T-cell (primary cell): ENCODE measurements around the gene PAIP1. TPM values are rescaled to one million over a fixed set of nuclear protein-coding genes. Genes with fewer than 3 reads are reported as not detected.
"Not testable (repeated sequence)": the region's sequence is repeated elsewhere in the genome, so short reads cannot be mapped to it uniquely, and the experiment has no call there.

Source experiments
- ATAC-seq, 4 experiments: fragments of 200-7000 bp in 3 of 4; fragments of 150-1000 bp in 1 of 4; cut with Tn5 transposase; replicated peaks in 1 of 4; 1 replicate in 3 of 4; 2 replicates in 1 of 4; pipeline ENCODE4 v1.10.0; 2021; ENCODE audit warnings: moderate library complexity in 3 of 4, mild to moderate bottlenecking in 2 of 4, moderate number of reproducible peaks in 1 of 4
- CTCF ChIA-PET, 2 donors: fragments of 300-600 bp; sonication (Branson Sonifier 250); formaldehyde crosslinking; loops; one replicate each; lab custom pipeline; 2022; ENCODE audit warnings: antibody characterized with exemption in 2 of 2; lab: Charles Lee
- POLR2A ChIA-PET, 2 donors: fragments of 300-600 bp; sonication (Branson Sonifier 250); formaldehyde crosslinking; loops; one replicate each; lab custom pipeline; 2022; ENCODE audit warnings: antibody characterized with exemption in 2 of 2; lab: Charles Lee
- DNase-seq, 35 experiments: peaks; one replicate each; pipeline versions ENCODE4 v3.0.0 to v3.0.0-alpha.2; 2013 to 2023
- H3K27ac ChIP-seq: one replicate; pipeline ENCODE4 v1.5.1; 2013; ENCODE audit warnings: low read length
- H3K27me3 ChIP-seq, 2 experiments: replicated peaks in 1 of 2; 1 replicate in 1 of 2; 2 replicates in 1 of 2; pipeline versions ENCODE4 v1.6.1 to v1.7.0; 2013; ENCODE audit warnings: low read length in 1 of 2, mixed read lengths in 1 of 2; ENCODE audit not compliant: control insufficient read depth in 2 of 2, insufficient read depth in 2 of 2; ENCODE audit errors: extremely low read depth in 1 of 2
- H3K36me3 ChIP-seq, 2 donors: 1 replicate in 1 of 2; 2 replicates in 1 of 2; pipeline versions ENCODE4 v1.6.1 to v1.7.0; 2013; ENCODE audit warnings: low read length in 1 of 2; ENCODE audit not compliant: control insufficient read depth in 2 of 2, insufficient read depth in 1 of 2; ENCODE audit errors: extremely low read depth in 1 of 2
- H3K4me1 ChIP-seq, 2 experiments: 1 replicate in 1 of 2; 2 replicates in 1 of 2; pipeline versions ENCODE4 v1.6.1 to v1.7.0; 2013; ENCODE audit warnings: low read length in 2 of 2, mixed read lengths in 1 of 2; ENCODE audit not compliant: insufficient read depth in 2 of 2, control insufficient read depth in 1 of 2; ENCODE audit errors: extremely low read depth in 1 of 2
- H3K4me3 ChIP-seq, 2 donors: 1 replicate in 1 of 2; 2 replicates in 1 of 2; pipeline versions ENCODE4 v1.5.1 to v1.7.0; 2013; ENCODE audit warnings: mild to moderate bottlenecking in 2 of 2, low read length in 1 of 2, moderate library complexity in 1 of 2; ENCODE audit not compliant: control insufficient read depth in 1 of 2; ENCODE audit errors: extremely low read depth in 1 of 2
- H3K9me3 ChIP-seq: 2 replicates; pipeline ENCODE4 v1.7.0; 2013
- H3K27ac Mint-ChIP-seq, 2 donors: one replicate each; pipeline ENCODE4 v1.8.0; 2020 to 2021; ENCODE audit warnings: mild to moderate bottlenecking in 2 of 2, mixed read lengths in 2 of 2
- H3K27me3 Mint-ChIP-seq, 2 donors: one replicate each; pipeline ENCODE4 v1.8.0; 2021 to 2022; ENCODE audit warnings: mixed read lengths in 2 of 2
- H3K36me3 Mint-ChIP-seq: one replicate; pipeline ENCODE4 v1.8.0; 2021; ENCODE audit warnings: mixed read lengths
- H3K4me1 Mint-ChIP-seq, 3 donors: one replicate each; pipeline ENCODE4 v1.8.0; 2020 to 2022; ENCODE audit warnings: mixed read lengths in 3 of 3, mild to moderate bottlenecking in 1 of 3
- H3K4me3 Mint-ChIP-seq, 3 donors: one replicate each; pipeline ENCODE4 v1.8.0; 2020 to 2022; ENCODE audit warnings: mild to moderate bottlenecking in 3 of 3, mixed read lengths in 3 of 3, moderate library complexity in 3 of 3
- H3K9me3 Mint-ChIP-seq, 3 donors: one replicate each; pipeline ENCODE4 v1.8.0; 2020 to 2022; ENCODE audit warnings: mixed read lengths in 3 of 3
- WGBS: methylation state at CpG from one replicate; pipeline ENCODE4 v1.1.5; 2013; ENCODE audit warnings: missing lambda C conversion rate; ENCODE audit not compliant: insufficient coverage; 5-methylcytosine and 5-hydroxymethylcytosine counted together
- total RNA-seq, 35 experiments: library from RNA in 6 of 35; stranded (reverse) in 6 of 35; fragments of 120-200 nt in 1 of 35; gene quantifications; one replicate each; pipeline versions ENCODE4 v1.2.1 to v1.2.4 and lab custom pipeline; 2013 to 2026

The PAIP1 gene
- total RNA-seq, 5 donors from 2014 or later (not counting 1 experiment from before 2014, with no cell fraction given): 28.8 to 44.9 (median 35.0) TPM

- H3K4me3 Mint-ChIP-seq: peak overlapping the region; percentile 92 to 94 (median 93)
- WGBS: no CpG with 5 or more reads among the region's 4 CpGs
- peak overlapping the region; percentile 93 to 97 for H3K27ac Mint-ChIP-seq
- no peaks in the 10 kb centered on the region for H3K36me3 Mint-ChIP-seq
- no peak for ATAC-seq
- H3K4me1 ChIP-seq: peaks cover 2 to 17% of the 10 kb centered on the region in 2 experiments
- no peaks in the 10 kb centered on the region for H3K36me3 ChIP-seq
- H3K27ac ChIP-seq: peak overlapping the region; percentile 85
- no peak for DNase-seq
- H3K9me3 Mint-ChIP-seq: no peaks in the 10 kb centered on the region
- peak overlapping the region in 1 of 2 donors; percentile 99 for H3K4me3 ChIP-seq
- no peaks in the 10 kb centered on the region for H3K9me3 ChIP-seq
- ChIA-PET CTCF (interaction anchor here in 1 of 2 donors (0.6 to 2.2 kb wide), 5 partner anchors 24 to 434 kb away, joined by 3 to 19 read pairs (median 4); partner anchors contain the start of gene TMEM267), POLR2A (interaction anchor here (0.6 to 1.8 kb wide), 3 partner anchors 12 to 409 kb away, joined by 3 to 4 read pairs (median 4); partner anchors contain the start of gene TMEM267 (in 1 of the 2))
- peaks cover 34% of the 10 kb centered on the region in 3 donors for H3K4me1 Mint-ChIP-seq
- H3K27me3 Mint-ChIP-seq: no peaks in the 10 kb centered on the region
- no peaks in the 10 kb centered on the region for H3K27me3 ChIP-seq
These were observed 42.9 kb downstream of the PAIP1 start for GRCh38 chr5:43514025-43514424.

GRCh38 chr5:43511062-43511461 lies 45.8 kb downstream of the PAIP1 start:
- H3K36me3 ChIP-seq, H3K9me3 ChIP-seq, H3K27ac Mint-ChIP-seq, H3K27ac ChIP-seq, ATAC-seq, H3K4me3 ChIP-seq, H3K9me3 Mint-ChIP-seq, H3K27me3 Mint-ChIP-seq, H3K4me3 Mint-ChIP-seq, H3K27me3 ChIP-seq, DNase-seq, CTCF ChIA-PET, H3K36me3 Mint-ChIP-seq: not testable (repeated sequence)
- H3K4me1 Mint-ChIP-seq: peaks cover 30 to 34% (median 34%) of the 10 kb centered on the region in 3 donors
- 90% methylated on average over 6 of the region's 36 CpGs for WGBS
- peaks cover 2 to 17% of the 10 kb centered on the region in 2 experiments for H3K4me1 ChIP-seq
- POLR2A ChIA-PET: interaction anchor here in 1 of 2 donors (0.7 kb wide), 1 partner anchor 30 kb away, joined by 3 read pairs; no protein-coding TSS in a partner anchor

GRCh38 chr5:43498581-43498980 lies 58.3 kb downstream of the PAIP1 start:
- no peaks in the 10 kb centered on the region for H3K9me3 Mint-ChIP-seq
- no peaks in the 10 kb centered on the region for H3K27me3 Mint-ChIP-seq
- H3K4me3 Mint-ChIP-seq: no peak overlapping the region
- H3K4me1 Mint-ChIP-seq: no peaks in the 10 kb centered on the region
- H3K27ac ChIP-seq: no peak overlapping the region
- POLR2A ChIA-PET: interaction anchor here in 1 of 2 donors (0.5 kb wide), 1 partner anchor 159 kb away, joined by 3 read pairs; no protein-coding TSS in a partner anchor
- 100% methylated on average over 1 of the region's 2 CpGs for whole genome bisulfite sequencing
- H3K27ac Mint-ChIP-seq: no peak overlapping the region
- H3K9me3 ChIP-seq: no peaks in the 10 kb centered on the region
- H3K36me3 ChIP-seq: peaks cover 0 to 4% of the 10 kb centered on the region in 2 donors
- peaks cover 28% of the 10 kb centered on the region for H3K36me3 Mint-ChIP-seq
- no peaks in the 10 kb centered on the region for H3K4me1 ChIP-seq
- H3K4me3 ChIP-seq: no peak overlapping the region
- DNase-seq (no peak), ATAC-seq (no peak)
- CTCF ChIA-PET: interaction anchor here in 1 of 2 donors (0.9 kb wide), 2 partner anchors 14 to 30 kb away, joined by 3 read pairs; partner anchors contain the start of gene TMEM267
- H3K27me3 ChIP-seq: no peaks in the 10 kb centered on the region

- no peaks in the 10 kb centered on the region for H3K27me3 ChIP-seq
- POLR2A ChIA-PET: interaction anchor here in 1 of 2 donors (0.6 kb wide), 1 partner anchor 134 kb away, joined by 3 read pairs; no protein-coding TSS in a partner anchor
- Mint-ChIP-seq H3K9me3 (no peaks in the 10 kb centered on the region), H3K27ac (no peak overlapping the region), H3K4me1 (no peaks in the 10 kb centered on the region), H3K36me3 (peaks cover 23% of the 10 kb centered on the region), H3K27me3 (no peaks in the 10 kb centered on the region), H3K4me3 (peak overlapping the region in 1 of 3 donors; percentile 42)
- CTCF ChIA-PET: interaction anchor here in 1 of 2 donors (0.6 kb wide), 1 partner anchor 14 kb away, joined by 4 read pairs; the partner anchor contains the start of gene TMEM267
- WGBS: 33% methylated on average over 1 of the region's 5 CpGs
- DNase-seq: no peak
- no peak for ATAC-seq
- peaks cover 0 to 2% of the 10 kb centered on the region in 2 donors for H3K36me3 ChIP-seq
- H3K4me1 ChIP-seq: no peaks in the 10 kb centered on the region
- no peak overlapping the region for H3K27ac ChIP-seq
- H3K9me3 ChIP-seq: no peaks in the 10 kb centered on the region
- no peak overlapping the region for H3K4me3 ChIP-seq
These were observed 59.4 kb downstream of the PAIP1 start for GRCh38 chr5:43497311-43498104.

- no peak overlapping the region for H3K4me3 ChIP-seq
- POLR2A ChIA-PET: interaction anchor here in 1 of 2 donors (0.5 to 1.1 kb wide), 2 partner anchors 29 to 53 kb away, joined by 3 to 4 read pairs; no protein-coding TSS in a partner anchor
- ATAC-seq (no peak), DNase-seq (no peak)
- no CpG with 5 or more reads among the region's 1 CpG for WGBS
- H3K36me3 Mint-ChIP-seq: peaks cover 10% of the 10 kb centered on the region
- CTCF ChIA-PET: interaction anchor here in 1 of 2 donors (0.6 kb wide), 1 partner anchor 15 kb away, joined by 3 read pairs; no protein-coding TSS in a partner anchor
- H3K27ac Mint-ChIP-seq: no peak overlapping the region
- no peaks in the 10 kb centered on the region for H3K9me3 Mint-ChIP-seq
- no peaks in the 10 kb centered on the region for H3K9me3 ChIP-seq
- H3K4me3 Mint-ChIP-seq: no peak overlapping the region
- no peaks in the 10 kb centered on the region for H3K27me3 Mint-ChIP-seq
- peaks cover 0 to 2% of the 10 kb centered on the region in 2 experiments for H3K4me1 ChIP-seq
- H3K27ac ChIP-seq: no peak overlapping the region
- H3K27me3 ChIP-seq: no peaks in the 10 kb centered on the region
- no peaks in the 10 kb centered on the region for H3K36me3 ChIP-seq
- peaks cover under 1 to 6% (median 3%) of the 10 kb centered on the region in 3 donors for H3K4me1 Mint-ChIP-seq
These were observed 65.6 kb downstream of the PAIP1 start for GRCh38 chr5:43491326-43491725.

- DNase-seq (no peak), ATAC-seq (no peak)
- Mint-ChIP-seq H3K4me3 (peak overlapping the region in 1 of 3 donors; percentile 89), H3K36me3 (peaks cover 7% of the 10 kb centered on the region), H3K9me3 (no peaks in the 10 kb centered on the region), H3K27ac (peak overlapping the region; percentile 100), H3K4me1 (peaks cover 39 to 45% (median 45%) of the 10 kb centered on the region in 3 donors), H3K27me3 (no peaks in the 10 kb centered on the region)
- H3K27ac ChIP-seq: peak overlapping the region; percentile 93
- H3K4me1 ChIP-seq: peaks cover 9 to 25% of the 10 kb centered on the region in 2 experiments
- H3K4me3 ChIP-seq: no peak overlapping the region
- ChIA-PET CTCF (interaction anchor here (0.6 to 3.0 kb wide), 4 partner anchors 89 to 365 kb away, joined by 3 to 36 read pairs (median 4); partner anchors contain the start of gene HMGCS1 (in 1 of the 2)), POLR2A (interaction anchor here (0.7 to 1.7 kb wide), 3 partner anchors 13 to 620 kb away, joined by 3 to 7 read pairs (median 3); partner anchors contain the start of gene C5orf34 (in 1 of the 2))
- no peaks in the 10 kb centered on the region for H3K9me3 ChIP-seq
- WGBS: no CpG with 5 or more reads among the region's 3 CpGs
- no peaks in the 10 kb centered on the region for H3K36me3 ChIP-seq
- H3K27me3 ChIP-seq: no peaks in the 10 kb centered on the region
These were observed 70.5 kb downstream of the PAIP1 start for GRCh38 chr5:43486353-43486752.
